22Rv1 (cell line): Measurements from ENCODE around the gene TRIM56.

Source experiments
- ZFX ChIP-seq: fragments of 450-650 bp; IDR thresholded peaks from 2 replicates; pipeline ENCODE4 v1.6.1; 2017; ENCODE audit warnings: antibody characterized with exemption, borderline replicate concordance
- TF ChIP-seq, protein P1 (sequence below): fragments of 450-650 bp; IDR thresholded peaks from 2 replicates; pipeline ENCODE4 v1.5.1; 2017; ENCODE audit warnings: mild to moderate bottlenecking

DNA sequence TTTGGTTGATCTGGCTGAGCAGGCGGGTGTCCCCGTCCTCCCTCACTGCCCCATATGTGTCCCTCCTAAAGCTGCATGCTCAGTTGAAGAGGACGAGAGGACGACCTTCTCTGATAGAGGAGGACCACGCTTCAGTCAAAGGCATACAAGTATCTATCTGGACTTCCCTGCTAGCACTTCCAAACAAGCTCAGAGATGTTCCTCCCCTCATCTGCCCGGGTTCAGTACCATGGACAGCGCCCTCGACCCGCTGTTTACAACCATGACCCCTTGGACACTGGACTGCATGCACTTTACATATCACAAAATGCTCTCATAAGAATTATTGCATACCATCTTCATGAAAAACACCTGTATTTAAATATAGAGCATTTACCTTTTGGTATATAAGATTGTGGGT lies 26.9 kb upstream of the TRIM56 start:
- TF ChIP-seq, protein P1, sequence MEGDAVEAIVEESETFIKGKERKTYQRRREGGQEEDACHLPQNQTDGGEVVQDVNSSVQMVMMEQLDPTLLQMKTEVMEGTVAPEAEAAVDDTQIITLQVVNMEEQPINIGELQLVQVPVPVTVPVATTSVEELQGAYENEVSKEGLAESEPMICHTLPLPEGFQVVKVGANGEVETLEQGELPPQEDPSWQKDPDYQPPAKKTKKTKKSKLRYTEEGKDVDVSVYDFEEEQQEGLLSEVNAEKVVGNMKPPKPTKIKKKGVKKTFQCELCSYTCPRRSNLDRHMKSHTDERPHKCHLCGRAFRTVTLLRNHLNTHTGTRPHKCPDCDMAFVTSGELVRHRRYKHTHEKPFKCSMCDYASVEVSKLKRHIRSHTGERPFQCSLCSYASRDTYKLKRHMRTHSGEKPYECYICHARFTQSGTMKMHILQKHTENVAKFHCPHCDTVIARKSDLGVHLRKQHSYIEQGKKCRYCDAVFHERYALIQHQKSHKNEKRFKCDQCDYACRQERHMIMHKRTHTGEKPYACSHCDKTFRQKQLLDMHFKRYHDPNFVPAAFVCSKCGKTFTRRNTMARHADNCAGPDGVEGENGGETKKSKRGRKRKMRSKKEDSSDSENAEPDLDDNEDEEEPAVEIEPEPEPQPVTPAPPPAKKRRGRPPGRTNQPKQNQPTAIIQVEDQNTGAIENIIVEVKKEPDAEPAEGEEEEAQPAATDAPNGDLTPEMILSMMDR, result no peak
- TF ChIP-seq ZFX, result no peak
